Muscle of leg (tissue), 16 donors: Measurements from ENCODE around the gene AARS2. TPM values are rescaled to one million over a fixed set of nuclear protein-coding genes. Genes with fewer than 3 reads are reported as not detected.
A peak's percentile ranks its signal among the peaks of the same experiment; 100 is the strongest.
"Not testable (repeated sequence)": the region's sequence is repeated elsewhere in the genome, so short reads cannot be mapped to it uniquely, and the experiment has no call there.

Source experiments
- DNase-seq: peaks from one replicate; pipeline ENCODE4 v3.0.0; 2013
- H3K27ac ChIP-seq: one replicate; pipeline ENCODE4 v1.5.1; 2013; ENCODE audit warnings: mild to moderate bottlenecking, low read length, control low read depth
- H3K27me3 ChIP-seq: one replicate; pipeline ENCODE4 v1.6.1; 2013; ENCODE audit warnings: low read length; ENCODE audit not compliant: control insufficient read depth, insufficient read depth
- H3K36me3 ChIP-seq: one replicate; pipeline ENCODE4 v1.6.1; 2013; ENCODE audit warnings: low read length; ENCODE audit not compliant: control insufficient read depth, insufficient read depth
- H3K4me1 ChIP-seq: one replicate; pipeline ENCODE4 v1.6.1; 2013; ENCODE audit warnings: low read length; ENCODE audit not compliant: control insufficient read depth, insufficient read depth
- H3K4me3 ChIP-seq: one replicate; pipeline ENCODE4 v1.5.1; 2013; ENCODE audit warnings: low read length, control low read depth
- H3K9me3 ChIP-seq: replicated peaks from 2 replicates; pipeline ENCODE4 v1.6.1; 2013; ENCODE audit warnings: low read depth, low read length; ENCODE audit not compliant: control insufficient read depth
- WGBS: methylation state at CpG from one replicate; pipeline ENCODE4 v1.1.5; 2013; ENCODE audit warnings: missing lambda C conversion rate; ENCODE audit not compliant: insufficient coverage; 5-methylcytosine and 5-hydroxymethylcytosine counted together
- long read RNA-seq, 11 donors: transcript quantifications; one replicate each; lab custom pipeline, GENCODE V29; 2026
- polyA plus RNA-seq, 8 donors: library from polyadenylated mRNA; unstranded; fragments of 120-200 nt; gene quantifications; one replicate each; pipeline versions ENCODE4 v1.2.1 to v1.2.3, GENCODE V29; 2013; ENCODE audit warnings: inconsistent platforms in 1 of 8, low replicate concordance in 1 of 8; ENCODE audit not compliant: insufficient read length in 8 of 8, insufficient read depth in 1 of 8
- total RNA-seq: library from RNA; stranded (reverse); fragments of 120-200 nt; gene quantifications from one replicate; pipeline ENCODE4 v1.2.4, GENCODE V29; 2013

Gene AARS2
- 11.3 TPM for total RNA-seq
- polyA plus RNA-seq = 10 to 100 TPM in 2 of 8 donors, 1 to 10 TPM in 6; 8.1 to 11.9 (median 9.4) TPM
- long read RNA-seq, donor 1 = 0 reads
- long read RNA-seq, donor 2 = 0 reads
- long read RNA-seq, donor 3, partial matches to known transcripts = 0 of 1 reads
- long read RNA-seq, donor 3, other reads (novel, unspliced or antisense) = 0 of 1 reads
- long read RNA-seq, donor 4, partial matches to known transcripts = 0 of 1 reads
- long read RNA-seq, donor 4, other reads (novel, unspliced or antisense) = 0 of 1 reads
- long read RNA-seq, donor 5, partial matches to known transcripts = 0 of 1 reads
- long read RNA-seq, donor 5, other reads (novel, unspliced or antisense) = 0 of 1 reads
- long read RNA-seq, donor 6, partial matches to known transcripts = 0 of 1 reads
- long read RNA-seq, donor 6, other reads (novel, unspliced or antisense) = 0 of 1 reads
- long read RNA-seq, donor 7, partial matches to known transcripts = 0 of 1 reads
- long read RNA-seq, donor 7, other reads (novel, unspliced or antisense) = 0 of 1 reads
- long read RNA-seq, donor 8 = 0 reads
- long read RNA-seq, donor 9 = 0 reads
- long read RNA-seq, donor 10 = 0 reads
- long read RNA-seq, donor 11, partial matches to known transcripts = 0 of 1 reads
- long read RNA-seq, donor 11, other reads (novel, unspliced or antisense) = 0 of 1 reads

DNA sequence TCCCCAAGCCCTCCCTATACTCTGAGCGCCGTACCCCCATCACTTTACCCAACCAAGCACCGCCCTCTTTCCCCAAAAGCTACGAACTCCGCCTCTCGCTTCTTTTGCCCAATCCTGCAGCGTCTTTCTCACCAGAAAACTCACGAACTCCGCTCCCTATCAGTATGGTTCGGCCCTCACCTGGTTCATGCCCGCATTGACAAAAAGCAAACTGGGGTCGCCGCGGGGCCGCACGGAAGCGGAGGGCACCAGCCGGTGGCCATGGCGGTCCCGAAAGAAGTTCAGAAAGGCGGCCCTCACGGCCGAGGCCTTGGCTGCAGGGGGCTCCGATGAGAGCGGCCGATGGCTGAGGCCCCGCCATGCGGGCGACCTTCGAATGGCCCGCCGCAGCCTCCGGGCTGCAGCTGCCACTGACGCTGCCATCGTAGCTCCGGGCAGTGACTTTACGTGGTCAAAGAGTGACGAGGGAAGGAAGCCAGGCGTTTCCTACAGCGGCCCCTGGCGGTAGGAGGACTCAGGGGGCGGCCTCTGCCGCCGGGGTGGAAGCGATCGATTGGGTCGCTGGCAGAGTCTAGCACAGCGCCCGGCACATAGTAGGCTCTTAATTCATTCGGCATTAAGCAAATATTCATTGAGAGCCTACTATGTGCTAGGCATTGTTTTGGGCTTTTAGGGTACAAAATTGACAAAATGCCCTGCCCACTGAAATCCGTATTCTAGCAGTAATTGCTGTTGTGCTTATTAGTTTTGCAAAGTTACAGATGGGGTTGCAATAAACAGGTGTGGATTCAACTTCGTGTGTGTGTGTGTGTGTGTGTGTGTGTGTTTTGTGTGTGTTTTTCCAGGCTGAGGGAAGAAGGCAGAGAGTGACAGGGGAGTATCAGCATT, at the start of gene AARS2:
Gene AARS2, minus strand, starts transcription at position 447 of the 888 bp plus-strand sequence. Its CDS starts 24 bp downstream, at position 423.
- Histone ChIP-seq H3K9me3 (no peaks in the 10 kb centered on the region), H3K36me3 (peaks cover 38% of the 10 kb centered on the region), H3K4me1 (peaks cover 8% of the 10 kb centered on the region), H3K4me3 (peak within 1 kb of the TSS; percentile 99), H3K27ac (peak within 1 kb of the TSS; percentile 55), H3K27me3 (peaks cover 6% of the 10 kb centered on the region)
- WGBS = 1% methylated on average over 48 of the region's 52 CpGs
- peak; percentile 92 for DNase-seq

DNA sequence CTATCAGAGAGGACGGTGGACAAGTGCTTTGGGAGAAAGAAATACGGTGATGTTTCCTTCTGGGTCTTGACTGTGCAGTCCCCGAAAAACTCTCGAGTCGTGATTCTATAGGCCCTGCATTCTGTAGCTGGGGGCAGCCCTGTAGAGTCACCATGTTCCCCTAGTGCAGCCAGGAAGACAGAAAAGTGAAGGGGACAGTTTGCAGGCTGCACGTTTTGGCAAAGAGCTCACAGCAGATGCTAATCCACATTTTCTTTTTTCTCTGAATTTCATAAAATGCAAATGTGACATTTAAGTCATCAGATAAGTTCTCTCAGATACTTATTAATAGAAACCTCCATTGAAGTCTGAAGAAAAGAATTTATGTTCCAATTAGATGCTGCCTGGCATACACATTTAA, 48.8 kb upstream of the AARS2 start:
- H3K4me3 ChIP-seq = no peak overlapping the region
- peaks cover under 1% of the 10 kb centered on the region for H3K27me3 ChIP-seq
- no peak overlapping the region for H3K27ac ChIP-seq
- no peak for DNase-seq
- H3K4me1 ChIP-seq = no peaks in the 10 kb centered on the region
- no peaks in the 10 kb centered on the region for H3K9me3 ChIP-seq
- 80% methylated on average over 1 of the region's 6 CpGs for WGBS
- H3K36me3 ChIP-seq = no peaks in the 10 kb centered on the region

DNA sequence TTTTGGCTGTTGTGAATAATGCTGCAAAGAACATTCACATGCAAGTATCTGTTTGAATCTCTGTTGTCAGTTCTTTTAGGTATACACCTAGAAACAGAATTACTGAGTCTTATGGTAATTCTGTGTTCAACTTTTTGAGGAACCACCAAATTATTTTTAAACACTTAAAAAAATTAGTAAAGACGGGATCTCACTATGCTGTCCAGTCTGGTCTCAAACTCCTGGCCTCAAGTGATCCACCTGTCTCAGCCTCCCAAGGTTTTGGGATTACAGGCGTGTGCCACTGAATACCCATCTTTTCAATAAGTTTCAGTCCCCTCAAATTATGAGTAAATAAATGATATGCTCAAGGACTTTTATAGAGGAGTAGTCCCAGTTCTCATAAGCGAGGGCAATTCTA, 46.8 kb upstream of the AARS2 start:
- H3K27ac ChIP-seq = no peak overlapping the region
- no peak overlapping the region for H3K4me3 ChIP-seq
- H3K9me3 ChIP-seq = no peaks in the 10 kb centered on the region
- no CpG with 5 or more reads among the region's 3 CpGs for WGBS
- DNase-seq = no peak
- no peaks in the 10 kb centered on the region for H3K36me3 ChIP-seq
- H3K27me3 ChIP-seq = no peaks in the 10 kb centered on the region
- no peaks in the 10 kb centered on the region for H3K4me1 ChIP-seq

DNA sequence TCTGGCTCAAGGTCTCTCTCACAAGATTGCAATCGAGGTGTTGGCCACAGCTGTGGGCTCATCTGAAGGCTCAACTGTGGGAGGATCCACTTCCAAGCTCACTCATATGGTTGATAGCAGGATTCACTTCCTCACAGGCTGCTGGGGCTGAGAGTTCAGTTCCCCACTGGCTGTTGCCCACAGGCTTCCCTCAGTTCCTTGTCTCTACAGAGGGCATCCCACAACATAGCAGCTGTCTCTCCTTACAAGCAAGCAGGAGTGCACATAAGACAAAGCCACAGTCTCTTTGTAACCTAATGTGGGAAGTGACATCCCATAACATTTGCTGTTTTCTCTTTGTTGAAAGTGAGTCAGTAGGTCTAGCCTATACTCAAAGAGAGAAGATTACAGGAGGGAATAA, 43.3 kb upstream of the AARS2 start:
- Histone ChIP-seq H3K36me3 (no peaks in the 10 kb centered on the region), H3K9me3 (no peaks in the 10 kb centered on the region), H3K27ac (no peak overlapping the region), H3K4me1 (no peaks in the 10 kb centered on the region), H3K4me3 (no peak overlapping the region), H3K27me3 (peaks cover 2% of the 10 kb centered on the region)
- DNase-seq = no peak
- 100% methylated on average over 1 of the region's 1 CpG for WGBS

DNA sequence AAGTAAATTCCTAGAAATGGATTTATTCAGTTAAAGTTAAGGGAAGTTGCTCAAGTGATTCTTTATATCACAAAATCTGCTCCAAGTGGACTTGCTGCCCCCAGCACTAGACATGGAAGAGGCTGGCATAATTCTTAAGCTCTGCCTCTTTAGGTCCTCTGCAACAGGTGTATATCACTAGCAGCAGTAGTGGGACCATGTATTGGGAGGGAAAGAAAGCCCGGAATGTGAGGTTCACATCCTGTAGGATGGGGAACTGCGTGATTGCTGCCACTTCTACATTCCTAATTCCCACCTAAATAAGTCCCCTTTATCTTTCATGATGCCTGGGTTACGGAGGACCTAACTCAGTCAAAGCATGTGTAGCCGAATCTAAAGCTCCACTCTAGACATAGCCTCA, 42.5 kb upstream of the AARS2 start:
- Histone ChIP-seq H3K36me3 (no peaks in the 10 kb centered on the region), H3K4me1 (no peaks in the 10 kb centered on the region), H3K27ac (no peak overlapping the region), H3K4me3 (no peak overlapping the region), H3K9me3 (no peaks in the 10 kb centered on the region), H3K27me3 (peaks cover 2% of the 10 kb centered on the region)
- 88% methylated on average over 2 of the region's 4 CpGs for WGBS
- DNase-seq = no peak

DNA sequence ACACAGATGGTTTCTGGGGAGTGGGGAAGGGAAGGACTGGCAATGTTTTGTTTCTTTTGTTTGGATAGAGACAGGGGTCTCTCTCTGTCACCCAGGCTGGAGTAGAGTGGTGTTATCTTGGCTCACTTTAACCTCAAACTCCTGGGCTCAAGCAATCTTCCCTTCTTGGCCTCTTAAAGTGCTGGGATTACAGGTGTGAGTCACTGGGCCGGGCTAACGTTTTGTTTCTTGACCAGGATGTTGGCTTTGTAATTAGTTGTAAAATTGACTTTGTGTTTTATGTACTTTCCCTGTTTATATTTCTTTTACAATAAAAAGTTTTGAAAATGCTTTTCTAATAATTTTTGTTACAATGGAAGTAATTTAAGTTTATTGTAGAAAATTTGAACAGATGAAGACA, 40.2 kb upstream of the AARS2 start:
- Histone ChIP-seq H3K27ac (no peak overlapping the region), H3K9me3 (no peaks in the 10 kb centered on the region), H3K36me3 (no peaks in the 10 kb centered on the region), H3K27me3 (peaks cover 2% of the 10 kb centered on the region), H3K4me1 (no peaks in the 10 kb centered on the region), H3K4me3 (no peak overlapping the region)
- DNase-seq = no peak
- WGBS = no CpG with 5 or more reads among the region's 2 CpGs

DNA sequence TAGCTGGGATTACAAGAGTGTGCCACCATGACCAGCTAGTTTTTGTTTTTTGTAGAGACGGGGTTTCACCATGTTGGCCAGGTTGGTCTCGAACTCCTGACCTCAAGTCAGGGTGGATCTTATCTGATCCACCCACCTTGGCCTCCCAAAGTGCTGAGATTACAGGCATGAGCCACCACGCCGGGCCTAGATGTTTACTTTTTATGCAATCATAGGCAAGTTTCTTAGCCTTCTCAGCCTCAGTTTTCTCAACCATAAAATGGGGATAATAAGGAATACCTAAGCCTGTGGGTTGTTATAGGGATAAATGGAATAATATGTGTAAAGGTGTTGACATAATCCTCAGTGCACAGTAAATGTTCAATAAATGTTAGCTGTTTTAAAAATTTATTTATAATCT, 39.1 kb upstream of the AARS2 start:
- Histone ChIP-seq H3K27me3 (peaks cover 2% of the 10 kb centered on the region), H3K27ac (no peak overlapping the region), H3K9me3 (no peaks in the 10 kb centered on the region), H3K4me3 (no peak overlapping the region), H3K4me1 (no peaks in the 10 kb centered on the region), H3K36me3 (no peaks in the 10 kb centered on the region)
- DNase-seq = no peak
- 92% methylated on average over 2 of the region's 4 CpGs for WGBS

DNA sequence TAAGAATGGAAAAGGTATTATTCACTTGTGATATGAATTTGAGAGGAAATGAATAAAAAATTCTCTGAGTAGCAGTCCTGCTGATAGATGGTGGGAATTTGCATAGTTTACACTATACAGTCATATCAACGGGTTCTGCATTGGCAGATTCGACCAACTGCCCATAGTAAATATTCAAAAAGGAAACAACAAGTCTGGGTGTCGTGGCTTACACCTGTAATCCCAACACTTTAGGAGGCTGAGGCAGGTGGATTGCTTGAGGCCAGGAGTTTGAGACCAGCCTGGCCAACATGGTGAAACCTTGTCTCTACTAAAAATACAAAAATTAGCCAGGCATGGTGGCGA, 37.5 kb upstream of the AARS2 start:
- H3K27ac ChIP-seq, H3K9me3 ChIP-seq, H3K4me1 ChIP-seq, DNase-seq, H3K4me3 ChIP-seq, H3K36me3 ChIP-seq, H3K27me3 ChIP-seq: not testable (repeated sequence)
- 40% methylated on average over 1 of the region's 4 CpGs for WGBS

DNA sequence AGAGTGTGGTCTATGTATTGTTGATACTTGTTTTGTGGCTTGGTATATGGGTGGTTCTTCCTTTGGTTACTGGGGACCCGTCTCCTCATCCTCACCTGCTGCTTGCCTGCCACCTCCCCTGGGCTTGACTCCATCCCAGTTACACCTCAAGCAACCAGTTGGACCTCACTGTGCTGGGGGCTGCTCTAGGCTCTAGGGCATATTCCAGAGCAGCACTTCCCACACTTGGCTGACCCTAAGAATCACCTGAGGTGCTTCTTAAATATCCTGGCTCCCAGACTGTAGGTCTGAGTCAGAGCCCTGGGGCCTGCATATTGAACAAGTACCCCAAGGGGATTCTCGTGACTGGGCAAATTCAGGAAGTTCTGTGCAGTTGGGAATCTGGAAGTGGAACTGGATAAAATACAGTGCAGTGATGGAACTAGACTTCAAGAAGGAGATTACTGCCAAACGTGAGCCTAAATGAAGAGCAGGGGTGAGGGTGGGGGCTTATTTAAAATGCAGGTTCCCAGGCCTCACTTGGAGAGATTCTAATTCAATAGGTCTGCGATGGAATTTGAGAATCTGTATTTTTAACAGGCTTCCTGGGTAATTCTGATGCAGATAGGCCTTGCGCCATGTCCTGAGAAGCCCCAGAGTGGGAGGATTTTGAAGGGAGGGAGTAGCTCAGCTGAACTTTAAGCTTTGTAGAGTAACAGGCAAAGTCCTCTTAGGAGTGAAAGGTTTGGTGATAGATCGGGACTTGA, 36.9 kb upstream of the AARS2 start:
- WGBS = 44% methylated on average over 5 of the region's 6 CpGs
- no peak for DNase-seq
- Histone ChIP-seq H3K27me3 (peaks cover 7% of the 10 kb centered on the region), H3K36me3 (no peaks in the 10 kb centered on the region), H3K9me3 (no peaks in the 10 kb centered on the region), H3K4me3 (no peak overlapping the region), H3K27ac (no peak overlapping the region), H3K4me1 (no peaks in the 10 kb centered on the region)
